Lower leg skin (tissue), 4 donors: Measurements from ENCODE around the gene TAMALIN. TPM values are rescaled to one million over a fixed set of nuclear protein-coding genes. Genes with fewer than 3 reads are reported as not detected.

Experiments
- DNase-seq, 2 donors: peaks; one replicate each; pipeline ENCODE4 v3.0.0-alpha.2; 2019; ENCODE audit warnings: low spot score in 2 of 2
- H3K4me3 ChIP-seq: fragments of 200-600 bp; sonication (generic); 2 replicates; pipeline ENCODE4 v1.5.1; 2017; ENCODE audit warnings: mild to moderate bottlenecking, low read depth; ENCODE audit not compliant: poor library complexity, severe bottlenecking
- POLR2A ChIP-seq, 2 donors: fragments of 450-650 bp; IDR thresholded peaks; one replicate each; pipeline ENCODE4 v1.6.1; 2016 to 2017; ENCODE audit warnings: antibody characterized with exemption in 2 of 2, mild to moderate bottlenecking in 1 of 2, moderate library complexity in 1 of 2
- WGBS, 2 donors: methylation state at CpG; one replicate each; pipeline ENCODE4 v1.1.5; 2018; 5-methylcytosine and 5-hydroxymethylcytosine counted together
- intact Hi-C: fragments of 100-400 bp; cut with DNase I; formaldehyde crosslinking; loops from one replicate; pipeline ENCODE4 v1.15.0; 2023; ENCODE audit warnings: low total_unique reads
- total RNA-seq, 4 donors: library from RNA; depleted of rRNA; stranded (reverse); fragments of >200 nt; gene quantifications; one replicate each; pipeline ENCODE4 v1.1.0, GENCODE V29; 2016
- TF ChIP-seq, protein P1 (sequence below), 3 donors: fragments of 450-650 bp; IDR thresholded peaks; one replicate each; pipeline ENCODE4 v1.5.1; 2016; ENCODE audit warnings: antibody characterized with exemption in 3 of 3, mild to moderate bottlenecking in 3 of 3, moderate library complexity in 2 of 3

Gene TAMALIN
- total RNA-seq: 10 to 100 TPM; 14.6 to 34.2 (median 25.9) TPM

DNA sequence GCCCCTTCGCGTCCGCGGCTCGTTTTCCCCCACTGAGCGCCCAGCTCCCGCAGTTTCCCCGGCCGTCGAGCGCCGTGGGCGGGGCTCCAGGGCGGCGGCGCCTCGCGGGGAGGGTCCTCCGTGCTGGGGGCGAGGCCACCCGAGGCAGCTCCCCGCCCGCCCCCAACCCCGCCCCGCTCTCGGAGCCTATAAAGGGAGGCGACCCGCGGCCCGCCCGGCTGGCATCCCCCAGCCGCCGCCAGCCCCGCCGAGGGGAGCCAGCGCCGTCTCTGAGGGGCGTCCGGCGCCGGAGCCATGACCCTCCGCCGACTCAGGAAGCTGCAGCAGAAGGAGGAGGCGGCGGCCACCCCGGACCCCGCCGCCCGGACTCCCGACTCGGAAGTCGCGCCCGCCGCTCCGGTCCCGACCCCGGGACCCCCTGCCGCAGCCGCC is at the start of gene TAMALIN:
Gene TAMALIN (plus strand): TSS at position 221 of the 432 bp plus-strand sequence. CDS start 74 bp downstream, at position 295.
- peak within 1 kb of the TSS; percentile 56 for H3K4me3 ChIP-seq
- intact Hi-C loops: no loop called here
- WGBS, 2 donors: 1 to 4% methylated on average over 17 to 29 of the region's 60 CpGs
- DNase-seq: peak; percentile 65 to 95
- TF ChIP-seq, protein P1, sequence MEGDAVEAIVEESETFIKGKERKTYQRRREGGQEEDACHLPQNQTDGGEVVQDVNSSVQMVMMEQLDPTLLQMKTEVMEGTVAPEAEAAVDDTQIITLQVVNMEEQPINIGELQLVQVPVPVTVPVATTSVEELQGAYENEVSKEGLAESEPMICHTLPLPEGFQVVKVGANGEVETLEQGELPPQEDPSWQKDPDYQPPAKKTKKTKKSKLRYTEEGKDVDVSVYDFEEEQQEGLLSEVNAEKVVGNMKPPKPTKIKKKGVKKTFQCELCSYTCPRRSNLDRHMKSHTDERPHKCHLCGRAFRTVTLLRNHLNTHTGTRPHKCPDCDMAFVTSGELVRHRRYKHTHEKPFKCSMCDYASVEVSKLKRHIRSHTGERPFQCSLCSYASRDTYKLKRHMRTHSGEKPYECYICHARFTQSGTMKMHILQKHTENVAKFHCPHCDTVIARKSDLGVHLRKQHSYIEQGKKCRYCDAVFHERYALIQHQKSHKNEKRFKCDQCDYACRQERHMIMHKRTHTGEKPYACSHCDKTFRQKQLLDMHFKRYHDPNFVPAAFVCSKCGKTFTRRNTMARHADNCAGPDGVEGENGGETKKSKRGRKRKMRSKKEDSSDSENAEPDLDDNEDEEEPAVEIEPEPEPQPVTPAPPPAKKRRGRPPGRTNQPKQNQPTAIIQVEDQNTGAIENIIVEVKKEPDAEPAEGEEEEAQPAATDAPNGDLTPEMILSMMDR (IDR thresholded peaks at IDR 0.05): no peak
- peak in 1 of 2 donors; percentile 76 for TF ChIP-seq POLR2A (IDR thresholded peaks at IDR 0.05)

GRCh38 chr12:51958542-51958941 is 48.2 kb upstream of the TAMALIN start:
- intact Hi-C loops: no loop called here
- no peak for TF ChIP-seq POLR2A (IDR thresholded peaks at IDR 0.05)
- TF ChIP-seq, protein P1 (IDR thresholded peaks at IDR 0.05): no peak
- WGBS, 2 donors: 95% methylated on average over 13 of the region's 13 CpGs
- no peak overlapping the region for H3K4me3 ChIP-seq
- DNase-seq: peak in 1 of 2 donors; percentile 17

- intact Hi-C loops: no loop called here
- DNase-seq: peak; percentile 61 to 83
- H3K4me3 ChIP-seq: no peak overlapping the region
- 28 to 40% methylated on average over 3 of the region's 3 CpGs for WGBS, 2 donors
- TF ChIP-seq, protein P1 (IDR thresholded peaks at IDR 0.05): no peak
- TF ChIP-seq POLR2A (IDR thresholded peaks at IDR 0.05): no peak
Observed at GRCh38 chr12:51959211-51959610, 47.5 kb upstream of the TAMALIN start.

- DNase-seq: peak in 1 of 2 donors; percentile 36
- H3K4me3 ChIP-seq: no peak overlapping the region
- intact Hi-C loops: no loop called here
- 90 to 99% methylated on average over 4 of the region's 4 CpGs for WGBS, 2 donors
- TF ChIP-seq, protein P1 (IDR thresholded peaks at IDR 0.05): no peak
- TF ChIP-seq POLR2A (IDR thresholded peaks at IDR 0.05): no peak
Observed at GRCh38 chr12:51959921-51960320, 46.8 kb upstream of the TAMALIN start.

- TF ChIP-seq POLR2A (IDR thresholded peaks at IDR 0.05): no peak
- TF ChIP-seq, protein P1 (IDR thresholded peaks at IDR 0.05): no peak
- intact Hi-C loops: no loop called here
- 82 to 84% methylated on average over 1 of the region's 1 CpG for WGBS, 2 donors
- H3K4me3 ChIP-seq: no peak overlapping the region
- DNase-seq: no peak
Observed at GRCh38 chr12:51960488-51960887, 46.3 kb upstream of the TAMALIN start.

- intact Hi-C loops: no loop called here
- no peak overlapping the region for H3K4me3 ChIP-seq
- peak in 1 of 2 donors; percentile 20 for DNase-seq
- 94 to 98% methylated on average over 3 to 6 of the region's 6 CpGs for WGBS, 2 donors
- TF ChIP-seq POLR2A (IDR thresholded peaks at IDR 0.05): no peak
- TF ChIP-seq, protein P1 (IDR thresholded peaks at IDR 0.05): no peak
Observed at GRCh38 chr12:51960890-51961289, 45.9 kb upstream of the TAMALIN start.
